Renal cortex interstitium (tissue), 11 donors: ENCODE data around the gene OSBPL10. TPM values are rescaled to one million over a fixed set of nuclear protein-coding genes. Genes with fewer than 3 reads are reported as not detected.
"Not testable (repeated sequence)": the region's sequence is repeated elsewhere in the genome, so short reads cannot be mapped to it uniquely, and the experiment has no call there.

ENCODE experiments used
- DNase-seq, 11 donors: peaks; one replicate each; pipeline ENCODE4 v3.0.0-alpha.2; 2013; ENCODE audit warnings: low read depth in 9 of 11, low spot score in 4 of 11; ENCODE audit errors: extremely low read depth in 1 of 11
- polyA plus RNA-seq, 3 donors: library from polyadenylated mRNA; unstranded; fragments of 120-200 nt; gene quantifications; one replicate each; pipeline ENCODE4 v1.2.1, GENCODE V29; 2013; ENCODE audit not compliant: insufficient read length in 3 of 3

Gene OSBPL10
- polyA plus RNA-seq, 3 donors = 19.9 to 24.8 (median 22.0) TPM

DNA sequence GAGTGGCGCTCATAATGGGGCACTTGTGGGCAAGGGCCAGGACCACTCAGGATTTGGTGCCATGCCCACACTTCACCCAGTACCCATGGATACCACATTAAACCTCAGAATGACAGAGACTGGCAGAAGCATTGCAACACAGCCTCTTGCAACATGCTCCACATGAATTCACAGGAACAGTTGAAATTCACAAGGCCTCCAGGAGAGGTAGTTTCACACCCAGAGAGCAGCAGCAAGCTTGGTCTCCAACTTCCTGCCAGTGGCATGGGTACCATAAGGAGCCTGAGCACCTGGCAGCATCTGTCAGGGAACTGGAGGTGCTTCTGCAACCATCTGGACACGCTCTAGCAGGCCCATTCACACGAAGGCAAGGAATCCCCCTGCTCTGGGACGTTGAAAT lies 101.0 kb downstream of the OSBPL10 start:
- DNase-seq = no peak

DNA sequence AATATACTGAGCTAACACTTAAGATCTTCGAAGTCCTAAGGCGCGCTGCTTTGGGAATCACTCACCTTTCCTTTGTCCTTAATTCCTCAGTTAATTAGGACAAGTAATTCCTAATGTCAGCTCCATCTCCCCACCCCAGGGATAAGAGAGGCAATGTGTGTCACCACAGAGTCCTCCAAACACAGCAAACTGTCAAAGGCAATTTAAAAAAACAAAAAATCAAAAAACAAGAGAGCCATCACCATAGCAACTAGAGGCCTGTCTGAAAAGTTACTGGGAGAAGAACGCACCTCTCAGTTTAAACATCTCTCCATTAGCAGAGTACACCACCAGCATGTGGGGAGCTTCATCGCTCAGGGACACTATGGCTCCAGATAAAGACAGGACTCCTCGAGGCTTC lies 101.7 kb downstream of the OSBPL10 start:
- DNase-seq = no peak

DNA sequence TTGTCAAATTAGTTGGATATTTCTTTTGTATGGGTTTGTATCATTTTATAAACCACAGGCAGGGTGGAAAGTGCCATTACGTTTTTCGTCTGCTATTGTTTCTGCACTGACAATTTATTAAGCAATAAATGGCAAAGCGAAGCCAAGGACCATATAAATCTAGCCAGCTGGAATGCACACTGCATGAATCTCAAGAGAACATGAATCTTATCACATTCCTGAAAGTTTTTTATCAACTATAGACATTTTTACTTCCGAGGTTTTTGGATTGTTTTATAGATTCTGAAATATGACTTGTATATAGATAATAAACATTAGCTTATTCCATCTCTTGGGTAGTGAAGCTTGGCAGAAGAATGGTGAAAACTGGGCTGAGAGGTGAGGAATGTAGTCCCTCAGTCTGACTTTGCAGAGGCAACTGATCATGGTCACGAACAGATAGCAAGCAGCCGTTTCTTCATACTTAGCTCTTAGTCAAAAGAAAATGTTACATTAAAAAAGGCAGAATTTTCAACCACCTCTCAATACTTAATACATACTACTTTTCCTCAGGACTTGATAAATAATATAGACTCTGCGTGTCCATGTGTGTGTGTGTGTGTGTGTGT lies 102.7 kb downstream of the OSBPL10 start:
- no peak for DNase-seq

DNA sequence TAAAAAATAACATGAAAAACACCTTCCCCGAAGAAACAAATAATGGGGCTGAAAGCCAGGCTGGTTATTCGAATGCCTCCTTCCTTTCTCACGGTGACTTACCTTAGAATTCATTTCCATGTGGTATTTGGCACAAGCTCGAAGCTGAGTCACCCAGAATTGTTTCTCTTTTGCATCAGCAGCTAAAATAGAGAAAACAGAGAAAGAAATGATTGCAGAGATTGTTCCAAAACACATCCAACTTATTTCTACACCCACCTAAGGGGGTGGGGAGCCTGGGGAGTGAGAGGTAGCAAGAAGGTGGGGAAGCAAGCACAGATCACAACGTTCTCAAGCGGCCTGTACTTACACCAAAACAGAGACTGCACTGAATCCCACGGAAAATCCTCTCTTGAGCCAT lies 104.7 kb downstream of the OSBPL10 start:
- no peak for DNase-seq

DNA sequence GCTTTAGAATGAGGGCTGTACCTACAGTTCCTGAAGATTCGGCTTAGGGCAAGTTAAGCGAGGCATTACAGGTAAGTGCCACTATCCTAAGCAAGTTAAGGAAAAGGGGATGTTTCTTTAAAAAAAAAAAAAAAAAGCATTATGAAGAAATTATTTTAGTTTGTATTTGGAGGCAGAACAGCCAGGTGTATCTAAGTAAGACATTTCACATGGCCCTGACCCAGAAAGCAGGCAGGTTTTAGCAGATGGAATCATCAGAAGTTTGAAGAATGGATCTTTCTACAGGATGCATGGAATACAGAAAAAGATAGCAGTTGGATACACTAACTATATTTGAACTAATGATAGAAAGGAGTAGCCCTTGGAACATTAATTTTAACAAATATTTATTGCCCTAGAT lies 105.6 kb downstream of the OSBPL10 start:
- no peak for DNase-seq

DNA sequence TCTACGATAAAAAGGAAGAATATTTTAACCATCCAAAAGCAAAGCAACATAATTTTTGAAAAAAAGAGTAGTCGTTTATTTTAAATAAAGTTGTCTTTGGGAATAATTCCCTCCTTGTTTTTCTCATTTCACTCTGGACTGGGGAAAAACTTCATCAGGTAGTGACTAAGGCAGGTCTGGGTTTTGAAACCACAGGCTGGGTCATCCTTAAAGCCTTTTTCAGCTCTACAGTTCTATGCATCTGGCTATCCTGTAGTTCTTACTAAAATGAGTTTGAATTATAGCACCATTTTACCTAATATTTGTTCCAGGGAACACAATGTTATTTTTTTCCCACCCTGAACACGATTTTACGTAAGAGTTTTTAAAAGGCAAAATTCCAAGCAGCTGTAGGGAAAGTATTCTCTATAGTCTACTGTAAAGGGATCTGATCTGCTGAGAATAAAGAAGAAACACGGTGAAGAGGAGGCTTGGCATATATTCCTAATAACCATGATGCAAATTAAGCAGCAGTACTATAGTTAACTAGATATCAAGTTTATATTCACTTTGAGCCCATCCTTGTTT lies 107.7 kb downstream of the OSBPL10 start:
- no peak for DNase-seq

DNA sequence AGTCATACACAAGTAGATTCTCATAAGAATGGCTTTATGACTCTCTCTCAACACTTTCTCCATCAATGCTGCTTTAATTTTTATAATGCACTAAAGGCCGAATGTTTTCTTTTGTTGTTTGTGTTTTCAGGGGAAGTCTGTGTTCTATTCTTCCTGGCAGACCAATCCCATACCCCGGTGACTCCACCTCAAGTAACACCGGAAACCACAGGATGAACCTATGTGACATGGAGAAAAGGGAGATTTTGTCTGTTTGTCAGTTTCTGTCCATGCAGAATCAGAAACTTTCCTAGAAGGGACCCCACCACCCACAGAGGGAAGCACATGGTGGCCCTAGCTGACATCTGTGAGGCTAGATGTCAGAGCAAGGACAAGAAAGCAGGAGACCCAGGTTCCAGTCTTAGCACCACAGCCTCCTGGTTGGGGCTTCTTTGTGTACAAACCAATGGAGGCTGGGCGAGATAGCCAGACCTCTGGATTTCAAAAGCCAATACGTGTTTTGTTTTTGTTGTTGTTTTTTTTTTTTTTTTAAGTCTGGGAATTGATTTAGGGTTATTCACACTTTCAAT lies 109.0 kb downstream of the OSBPL10 start:
- no peak for DNase-seq

DNA sequence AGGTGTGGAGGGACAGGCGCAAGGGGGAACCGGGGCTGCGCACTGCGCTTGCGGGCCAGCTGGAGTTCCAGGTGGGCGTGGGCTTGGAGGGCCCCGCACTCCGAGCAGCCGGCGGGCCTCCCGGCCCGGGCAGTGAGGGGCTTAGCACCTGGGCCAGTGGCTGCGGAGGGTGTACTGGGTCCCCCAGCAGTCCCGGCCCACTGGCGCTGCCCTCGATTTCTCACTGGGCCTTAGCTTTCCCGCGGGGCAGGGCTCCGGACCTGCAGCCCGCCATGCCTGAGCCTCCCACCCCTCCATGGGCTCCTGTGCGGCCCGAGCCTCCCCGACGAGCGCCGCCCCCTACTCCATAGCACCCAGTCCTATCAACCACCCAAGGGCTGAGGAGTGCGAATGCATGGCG lies 111.0 kb downstream of the OSBPL10 start:
- not testable (repeated sequence) for DNase-seq

DNA sequence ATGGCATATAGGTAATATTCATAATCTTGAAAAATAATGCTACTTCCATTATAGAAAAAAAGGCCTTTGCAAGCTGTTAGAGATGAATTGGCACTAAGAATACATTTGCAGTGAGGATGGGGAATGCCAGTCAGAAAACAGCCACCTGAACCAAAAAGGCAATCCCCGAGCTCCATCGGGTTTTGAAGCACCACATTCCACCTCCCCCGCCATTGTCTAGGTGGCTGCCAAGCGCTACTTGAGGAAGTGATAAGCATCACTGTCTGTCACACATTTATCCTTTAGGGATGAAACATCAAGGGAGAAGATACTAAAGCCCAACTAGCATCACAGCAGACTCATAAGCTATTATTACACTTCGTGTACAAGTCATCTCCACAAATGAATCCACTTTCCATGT lies 112.8 kb downstream of the OSBPL10 start:
- DNase-seq = no peak

DNA sequence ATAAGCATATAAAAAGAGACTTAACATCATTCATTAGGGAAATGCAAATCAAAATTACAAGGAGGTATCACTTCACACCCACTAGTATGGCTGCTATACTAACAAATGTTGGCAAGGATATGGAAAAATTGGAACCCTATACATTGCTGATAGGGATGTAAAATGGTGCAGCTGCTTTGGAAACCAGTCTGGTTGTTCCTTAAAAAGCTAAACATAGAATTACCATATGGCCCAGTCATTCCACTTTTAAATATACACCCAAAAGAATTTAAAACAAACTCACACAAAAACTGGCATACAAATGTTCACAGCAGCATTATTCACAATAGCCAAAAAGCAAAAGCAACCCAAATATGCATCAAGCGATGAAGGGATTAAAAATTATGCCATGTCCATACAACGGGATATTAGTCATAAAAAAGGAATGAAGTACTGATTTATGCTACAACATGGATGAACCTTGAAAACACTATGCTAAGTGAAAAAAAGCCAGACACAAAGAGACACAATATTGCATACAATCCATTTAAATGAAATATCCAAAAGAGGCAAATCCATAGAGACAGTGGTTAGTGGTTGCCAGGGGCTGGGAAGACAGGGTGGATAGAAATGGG lies 118.3 kb downstream of the OSBPL10 start:
- no peak for DNase-seq

DNA sequence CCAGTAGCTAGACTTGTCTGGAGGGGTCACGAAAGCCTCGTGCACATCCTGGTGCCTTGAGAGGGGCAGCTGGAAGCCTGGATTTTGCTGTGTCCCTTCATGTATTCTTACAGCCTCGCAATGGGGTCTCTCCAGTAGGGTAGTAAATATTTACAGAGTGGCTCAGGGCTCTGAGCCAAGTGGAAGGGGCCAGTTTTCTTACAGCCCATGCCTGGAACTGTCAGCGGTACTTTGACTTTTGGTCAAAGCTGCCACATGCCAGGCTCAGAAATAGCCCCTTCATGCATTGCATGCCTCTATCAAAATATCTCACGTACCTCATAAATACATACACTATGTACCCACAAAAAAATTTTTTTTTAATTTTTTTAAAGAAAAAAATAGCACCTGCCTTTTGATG lies 119.2 kb downstream of the OSBPL10 start:
- DNase-seq = no peak

DNA sequence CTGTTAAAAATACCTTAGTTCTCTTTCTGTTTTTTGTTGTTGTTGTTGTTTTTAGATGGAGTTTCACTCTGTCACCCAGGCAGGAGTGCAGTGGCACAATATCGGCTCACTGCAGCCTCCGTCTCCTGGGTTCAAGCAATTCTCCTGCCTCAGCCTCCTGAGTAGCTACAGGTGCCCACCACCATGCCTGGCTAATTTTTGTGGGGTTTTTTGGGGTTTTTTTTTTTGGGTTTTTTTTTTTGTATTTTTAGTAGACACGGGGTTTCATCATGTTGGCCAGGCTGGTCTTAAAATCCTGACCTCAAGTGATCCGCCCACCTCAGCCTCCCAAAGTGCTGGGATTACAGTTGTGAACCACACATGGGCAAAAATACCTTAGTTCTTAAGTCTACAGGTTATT lies 120.4 kb downstream of the OSBPL10 start:
- DNase-seq = not testable (repeated sequence)

DNA sequence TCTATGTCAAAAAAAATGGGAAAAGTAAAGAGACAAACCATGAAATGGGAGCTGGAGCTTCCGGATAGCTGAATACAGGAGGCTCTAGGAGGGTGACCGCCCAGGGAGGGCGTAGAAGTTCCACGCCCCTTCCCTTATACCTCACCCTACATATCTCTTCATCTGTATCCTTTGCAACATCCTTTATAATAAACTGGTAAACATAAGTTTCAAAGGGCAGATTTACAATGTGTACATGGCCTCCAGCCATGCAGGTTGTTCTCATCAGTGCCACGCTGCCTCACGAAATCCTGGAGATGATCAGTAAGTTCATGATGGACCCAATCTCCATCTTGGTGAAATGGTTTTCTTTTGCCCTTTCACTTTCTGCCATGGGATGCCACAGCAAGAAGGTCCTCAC lies 121.8 kb downstream of the OSBPL10 start:
- DNase-seq = no peak

DNA sequence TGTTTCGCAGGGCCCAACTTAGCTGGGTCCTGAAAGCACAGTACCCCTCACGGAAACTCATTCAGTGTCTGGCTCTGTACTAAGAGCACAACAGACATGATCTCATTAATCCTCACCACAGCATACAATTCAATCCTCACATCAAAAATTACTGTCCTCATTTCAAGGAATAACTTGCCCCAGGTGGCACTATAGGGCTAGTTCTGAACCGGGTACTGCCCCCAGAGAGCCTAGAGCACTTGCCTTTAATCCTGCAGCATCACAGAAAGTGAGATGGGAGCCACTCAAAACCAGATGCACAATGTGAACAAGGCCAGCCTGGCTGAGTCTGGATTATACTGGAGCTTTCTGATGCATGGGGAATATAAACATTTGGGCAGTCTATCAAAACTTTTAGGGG lies 122.6 kb downstream of the OSBPL10 start:
- DNase-seq = no peak

DNA sequence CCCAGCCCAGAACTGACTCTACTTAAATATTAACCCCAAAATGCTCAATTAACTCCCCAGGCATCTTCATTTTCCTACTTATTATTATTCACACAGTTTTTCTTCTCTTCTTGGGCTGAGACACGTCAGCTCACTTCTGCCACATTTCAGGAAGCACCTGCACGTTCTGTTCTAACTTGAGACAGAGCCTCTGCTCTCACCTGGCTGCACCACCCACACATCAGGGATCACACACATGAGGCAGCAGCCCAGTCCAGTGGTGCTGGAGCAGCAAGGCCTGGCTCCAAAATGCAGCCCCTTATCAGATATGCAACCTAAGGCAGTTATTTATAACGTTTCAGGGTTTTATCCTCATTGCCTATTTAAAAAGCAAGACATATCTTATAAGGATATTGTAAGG lies 127.5 kb downstream of the OSBPL10 start:
- no peak for DNase-seq

DNA sequence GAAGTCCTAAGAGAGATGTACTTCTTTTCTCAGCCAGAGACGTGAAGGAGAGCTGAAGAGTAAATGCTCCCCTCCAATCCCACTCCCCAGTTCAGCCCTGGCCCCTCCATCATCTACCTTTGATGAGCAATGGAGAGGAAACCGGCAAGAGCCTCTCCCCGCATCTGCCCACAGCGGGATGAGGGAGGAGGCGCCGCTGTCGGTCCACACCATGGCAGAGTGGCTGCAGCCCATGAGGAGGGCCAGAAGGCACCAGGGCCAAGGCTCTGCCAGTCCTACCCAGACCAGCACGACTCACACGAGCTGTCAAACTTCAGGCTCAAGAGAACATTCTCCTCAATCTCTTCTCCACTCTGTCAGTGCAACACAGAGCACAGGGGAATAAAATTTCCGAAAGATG lies 129.8 kb downstream of the OSBPL10 start:
- no peak for DNase-seq

DNA sequence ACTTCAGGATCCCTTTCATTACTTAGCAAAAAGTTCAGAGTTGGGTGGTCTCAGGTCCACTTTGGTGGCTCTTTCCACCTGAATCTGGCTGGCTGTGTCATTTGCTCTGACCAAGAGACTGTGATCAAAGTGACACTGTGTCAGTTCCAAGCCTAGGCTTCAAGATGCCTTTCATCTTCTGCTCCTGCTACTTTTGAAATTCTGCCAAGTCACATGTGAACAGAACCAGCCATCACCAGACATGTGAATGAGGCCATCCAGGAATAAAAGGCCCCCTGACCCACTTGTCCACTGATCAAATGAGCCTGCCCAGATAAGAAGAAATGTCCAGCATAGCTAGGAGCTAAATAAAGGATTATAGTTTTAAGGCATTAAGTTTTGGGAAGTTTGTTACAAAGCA lies 132.2 kb downstream of the OSBPL10 start:
- peak in 2 of 11 donors; percentile 7 to 9 for DNase-seq

DNA sequence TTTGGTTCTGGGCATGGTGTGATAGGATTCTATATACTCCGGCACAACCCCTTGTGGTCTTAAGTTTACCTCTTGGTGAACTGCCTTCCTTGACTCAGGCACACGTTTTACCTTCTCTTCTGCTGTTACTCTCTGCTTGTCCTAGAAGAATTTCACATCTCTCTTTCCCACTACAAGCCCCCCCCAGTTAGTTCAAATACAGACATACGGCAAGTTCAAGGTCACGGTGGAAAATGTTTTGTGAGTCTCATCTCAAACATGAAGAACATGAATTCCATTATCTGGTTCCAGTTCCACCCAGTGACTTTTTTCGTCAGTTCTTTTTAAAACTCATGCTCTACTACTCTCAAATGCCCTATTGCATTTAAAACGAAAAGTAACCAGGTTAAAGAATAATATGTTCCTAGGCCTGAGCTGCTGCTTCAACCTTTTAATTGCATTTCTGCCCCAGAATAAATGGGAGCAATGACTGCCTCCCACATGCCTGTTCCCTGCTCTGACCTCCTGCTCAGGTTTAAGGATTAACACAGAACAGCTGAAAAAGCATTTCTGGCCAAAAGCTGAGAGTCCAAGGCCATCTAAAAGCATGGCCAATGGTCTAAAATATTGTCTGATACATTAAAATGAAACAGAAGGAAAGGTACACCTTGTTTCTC lies 132.8 kb downstream of the OSBPL10 start:
- peak in 7 of 11 donors; percentile 10 to 61 (median 25) for DNase-seq

DNA sequence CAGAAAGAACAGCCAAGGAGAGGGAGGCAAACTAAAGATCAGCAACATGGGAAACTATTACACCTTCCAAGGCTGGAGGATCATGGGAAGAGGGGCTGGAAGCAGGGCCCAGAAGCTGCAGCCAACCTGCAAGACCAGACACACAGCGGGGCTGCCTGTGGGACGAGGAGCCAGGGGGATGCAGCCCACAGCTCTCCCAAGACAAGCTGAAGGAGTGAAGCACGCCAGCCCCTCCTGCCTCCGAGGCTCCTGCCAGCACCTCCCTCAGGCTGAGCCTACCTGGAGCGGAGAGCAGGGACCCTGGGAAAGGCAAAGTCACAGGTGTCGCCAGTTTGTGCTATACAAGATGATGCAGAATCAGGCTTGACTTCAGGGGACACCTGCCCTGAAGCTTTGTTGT lies 133.3 kb downstream of the OSBPL10 start:
- no peak for DNase-seq

DNA sequence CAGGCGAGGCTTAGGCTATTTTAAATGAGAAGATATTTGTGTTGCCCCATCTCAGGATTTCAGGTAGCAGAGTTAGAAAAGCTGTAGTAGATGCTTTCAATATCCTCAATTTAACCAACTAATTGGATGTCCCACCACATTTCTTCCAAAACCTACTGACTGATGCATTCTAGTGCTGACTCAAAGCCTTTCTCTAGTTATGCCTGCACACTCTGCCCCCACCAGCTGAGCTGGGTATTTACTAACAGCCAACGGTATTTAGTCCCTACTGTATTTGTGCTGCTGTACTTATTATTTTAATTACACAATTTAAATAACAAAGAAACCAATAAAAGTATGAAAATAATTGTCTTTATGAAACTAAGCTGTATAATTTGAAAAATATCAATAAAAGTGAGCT lies 139.5 kb downstream of the OSBPL10 start:
- DNase-seq = no peak
